Transverse colon (tissue), 4 donors: ENCODE results near the gene UQCC2. TPM values are rescaled to one million over a fixed set of nuclear protein-coding genes. Genes with fewer than 3 reads are reported as not detected.

ENCODE experiments used
- DNase-seq: peaks from one replicate; pipeline ENCODE4 v3.0.0-alpha.2; 2019
- H3K27ac ChIP-seq, 4 donors: fragments of 200-600 bp; sonication (generic); 2 replicates each; pipeline ENCODE4 v1.5.1; 2016 to 2018; ENCODE audit warnings: inconsistent platforms in 4 of 4
- H3K27me3 ChIP-seq: fragments of 200-600 bp; sonication (generic); 2 replicates; pipeline ENCODE4 v1.5.1; 2017; ENCODE audit warnings: inconsistent platforms
- H3K36me3 ChIP-seq, 4 donors: fragments of 200-600 bp; sonication (generic); 2 replicates each; pipeline ENCODE4 v1.5.1; 2017 to 2019; ENCODE audit warnings: inconsistent platforms in 4 of 4
- H3K4me1 ChIP-seq, 4 donors: fragments of 200-600 bp; sonication (generic); 2 replicates each; pipeline ENCODE4 v1.5.1; 2017 to 2020; ENCODE audit warnings: inconsistent platforms in 4 of 4
- H3K4me3 ChIP-seq, 4 donors: fragments of 200-600 bp; sonication (generic); 1 replicate in 1 of 4; 2 replicates in 3 of 4; pipeline versions ENCODE4 v1.5.1 to v1.6.1; 2017 to 2019; ENCODE audit warnings: inconsistent platforms in 4 of 4
- H3K9me3 ChIP-seq, 2 donors: fragments of 200-600 bp; sonication (generic); 2 replicates each; pipeline ENCODE4 v1.5.1; 2017 to 2019; ENCODE audit warnings: inconsistent platforms in 2 of 2
- CTCF ChIP-seq, 5 experiments: fragments of 200-600 bp in 3 of 5; fragments of 450-650 bp in 2 of 5; sonication (generic) in 3 of 5; IDR thresholded peaks; 1 replicate in 2 of 5; 2 replicates in 3 of 5; pipeline ENCODE4 v1.5.1; 2016 to 2017; ENCODE audit warnings: antibody characterized with exemption in 5 of 5, inconsistent platforms in 3 of 5, mild to moderate bottlenecking in 2 of 5, moderate library complexity in 1 of 5
- EP300 ChIP-seq: sonication (generic); formaldehyde crosslinking; IDR thresholded peaks from one replicate; pipeline ENCODE4 v1.6.1; 2017; ENCODE audit warnings: antibody characterized with exemption, low read depth
- POLR2A ChIP-seq: fragments of 450-650 bp; IDR thresholded peaks from one replicate; pipeline ENCODE4 v1.6.1; 2016; ENCODE audit warnings: antibody characterized with exemption, mild to moderate bottlenecking, moderate library complexity
- POLR2AphosphoS5 ChIP-seq, 3 donors: sonication (generic); formaldehyde crosslinking; IDR thresholded peaks; one replicate each; pipeline ENCODE4 v1.6.1; 2016; ENCODE audit warnings: antibody characterized with exemption in 3 of 3
- whole genome bisulfite sequencing, 2 donors: methylation state at CpG; one replicate each; pipeline ENCODE4 v1.1.5; 2018; ENCODE audit warnings: low coverage in 1 of 2; 5-methylcytosine and 5-hydroxymethylcytosine counted together
- in situ Hi-C, 4 donors: fragments of 200-750 bp; cut with MboI; loops; one replicate each; pipeline versions ENCODE4 v1.15.0 to v1.15.1; 2017; ENCODE audit warnings: low sequenced_read_pairs in 3 of 4, low pct_ligation_motif_present in 1 of 4, low pct_unique_long_range_greater_than_20kb in 1 of 4
- intact Hi-C: fragments of 100-400 bp; cut with DNase I; formaldehyde crosslinking; loops from one replicate; pipeline ENCODE4 v1.15.1; 2023; ENCODE audit warnings: low total_unique reads
- total RNA-seq, 4 donors: library from RNA; depleted of rRNA; stranded (reverse); fragments of >200 nt; gene quantifications; one replicate each; pipeline ENCODE4 v1.1.0, GENCODE V29; 2016

Gene UQCC2
- total RNA-seq, 4 donors from 2014 or later, result 2.8 to 17.6 (median 8.8) TPM

- in situ Hi-C loops, result no loop called here
- H3K36me3 ChIP-seq, result no peaks in the 10 kb centered on the region
- TF ChIP-seq CTCF (IDR thresholded peaks at IDR 0.05) (no peak), EP300 (no peak), POLR2AphosphoS5 (IDR thresholded peaks at IDR 0.05) (no peak), POLR2A (no peak)
- intact Hi-C loops, result no loop called here
- H3K4me3 ChIP-seq, result no peak overlapping the region
- WGBS, 2 donors, result 40 to 68% methylated on average over 1 of the region's 1 CpG
- H3K9me3 ChIP-seq, result no peaks in the 10 kb centered on the region
- H3K4me1 ChIP-seq, result peaks cover 0 to 10% (median 5%) of the 10 kb centered on the region in 4 donors
- DNase-seq, result no peak
- no peaks in the 10 kb centered on the region for H3K27me3 ChIP-seq
- H3K27ac ChIP-seq, result no peak overlapping the region
These were observed 9.5 kb upstream of the UQCC2 start for GRCh38 chr6:33720998-33721397.

GRCh38 chr6:33719326-33719987, 8.0 kb upstream of the UQCC2 start:
- H3K9me3 ChIP-seq, result no peaks in the 10 kb centered on the region
- no peaks in the 10 kb centered on the region for H3K36me3 ChIP-seq
- H3K4me3 ChIP-seq, result no peak overlapping the region
- peak overlapping the region in 3 of 4 donors; percentile 2 to 69 (median 38) for H3K27ac ChIP-seq
- intact Hi-C loops (no loop called here), in situ Hi-C loops (no loop called here)
- peaks cover 0 to 10% (median 5%) of the 10 kb centered on the region in 4 donors for H3K4me1 ChIP-seq
- no peak for TF ChIP-seq POLR2AphosphoS5 (IDR thresholded peaks at IDR 0.05)
- no peak for TF ChIP-seq POLR2A
- no peak for TF ChIP-seq CTCF (IDR thresholded peaks at IDR 0.05)
- TF ChIP-seq EP300, result no peak
- DNase-seq, result no peak
- no peaks in the 10 kb centered on the region for H3K27me3 ChIP-seq
- WGBS, 2 donors, result 60 to 73% methylated on average over 5 to 11 of the region's 11 CpGs

- intact Hi-C loops (no loop called here), in situ Hi-C loops (no loop called here)
- H3K4me1 ChIP-seq, result peaks cover 0 to 10% (median 5%) of the 10 kb centered on the region in 4 donors
These were observed 7.2 kb upstream of the UQCC2 start for GRCh38 chr6:33718713-33719112.

More at GRCh38 chr6:33718713-33719112, 7.2 kb upstream of the UQCC2 start:
- Histone ChIP-seq H3K27me3 (no peaks in the 10 kb centered on the region), H3K9me3 (no peaks in the 10 kb centered on the region), H3K27ac (peak overlapping the region in 3 of 4 donors; percentile 38 to 69 (median 42)), H3K36me3 (no peaks in the 10 kb centered on the region), H3K4me3 (no peak overlapping the region)
- no peak for TF ChIP-seq POLR2A
- no peak for TF ChIP-seq POLR2AphosphoS5 (IDR thresholded peaks at IDR 0.05)
- TF ChIP-seq CTCF (IDR thresholded peaks at IDR 0.05), result no peak
- TF ChIP-seq EP300, result no peak
- DNase-seq, result no peak
- 97% methylated on average over 2 of the region's 2 CpGs; no CpG with 5 or more reads in 1 of the 2 donors for WGBS, 2 donors
